ENCODE measurements around the gene PHOSPHO1.
"Not testable (repeated sequence)": the region's sequence is repeated elsewhere in the genome, so short reads cannot be mapped to it uniquely, and the experiment has no call there.

Gene PHOSPHO1

DNA sequence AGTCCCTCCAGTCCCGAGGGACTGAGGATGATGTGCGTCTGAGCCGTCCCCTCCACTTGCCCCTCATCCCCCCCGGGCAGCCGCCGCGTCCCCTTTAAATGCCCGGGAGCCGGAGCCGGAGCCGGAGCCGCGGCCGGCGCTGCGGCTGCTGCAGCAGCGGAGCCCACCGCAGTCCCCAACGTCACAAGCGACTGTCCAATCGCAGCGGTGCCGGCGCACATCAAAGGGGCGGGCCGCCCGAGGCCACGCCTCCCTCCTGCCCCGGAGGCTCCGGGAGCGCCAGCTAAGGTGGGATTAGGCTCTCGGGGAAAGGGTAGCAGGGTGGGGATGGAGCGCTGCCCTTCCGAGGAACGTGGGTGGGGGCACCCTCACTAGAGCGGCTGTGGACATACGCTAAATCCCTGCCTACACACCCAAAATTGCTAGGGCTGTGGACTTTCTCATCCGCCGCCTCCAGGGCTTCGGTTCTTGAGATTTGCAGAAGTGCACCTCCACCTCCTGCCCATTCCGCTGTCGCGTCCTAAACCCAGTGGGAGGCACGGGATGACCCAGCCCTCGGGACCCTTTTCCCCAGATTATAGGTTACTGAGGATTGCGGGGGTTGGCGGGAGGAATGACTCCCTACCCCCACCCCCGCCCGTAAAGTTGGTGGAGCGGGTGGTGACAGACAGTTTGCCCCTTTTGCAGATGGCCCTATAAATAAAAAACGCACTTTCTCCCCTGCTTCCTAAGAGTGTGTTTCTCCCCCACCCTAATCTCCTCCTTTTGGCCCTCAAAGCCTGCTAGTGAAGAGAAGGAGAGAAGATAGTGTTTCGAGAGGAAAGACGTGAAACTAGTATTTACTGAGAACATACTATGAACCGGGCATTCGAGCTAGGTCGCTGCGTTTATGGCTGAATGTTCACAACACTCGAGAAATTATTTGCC is at the start of gene PHOSPHO1:
Gene PHOSPHO1, minus strand, starts transcription at position 152 of the 927 bp plus-strand sequence. CDS start 4,096 bp downstream, outside the sequence.
- peak; percentile 84 for DNase-seq (ENCODE audit: low spot score)

- DNase-seq (ENCODE audit: low spot score), result no peak
Observed at GRCh38 chr17:49280061-49280460, 49.5 kb upstream of the PHOSPHO1 start.

- DNase-seq (ENCODE audit: low spot score), result not testable (repeated sequence)
Observed at GRCh38 chr17:49279263-49280015, 48.9 kb upstream of the PHOSPHO1 start.

DNA sequence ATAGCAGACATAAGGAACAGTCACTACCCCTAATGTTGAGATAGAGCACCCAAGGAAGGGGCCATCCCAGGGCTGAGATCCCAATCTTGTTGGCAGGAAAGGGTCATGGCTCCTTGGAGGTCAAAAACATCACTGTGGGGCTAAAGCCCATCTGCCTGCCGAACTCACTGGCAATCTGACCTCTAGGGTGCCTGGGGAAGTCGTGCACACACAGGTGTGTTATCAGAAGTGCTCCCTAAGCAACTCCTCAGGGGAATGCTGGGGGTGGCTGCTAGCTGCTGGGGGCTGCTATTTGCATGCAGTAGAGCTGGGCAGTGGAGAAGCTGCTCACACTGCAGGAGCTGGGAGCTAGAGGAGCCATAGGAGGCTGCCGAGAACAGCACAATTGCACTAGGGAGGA is 47.5 kb upstream of the PHOSPHO1 start:
- DNase-seq (ENCODE audit: low spot score), result no peak

DNA sequence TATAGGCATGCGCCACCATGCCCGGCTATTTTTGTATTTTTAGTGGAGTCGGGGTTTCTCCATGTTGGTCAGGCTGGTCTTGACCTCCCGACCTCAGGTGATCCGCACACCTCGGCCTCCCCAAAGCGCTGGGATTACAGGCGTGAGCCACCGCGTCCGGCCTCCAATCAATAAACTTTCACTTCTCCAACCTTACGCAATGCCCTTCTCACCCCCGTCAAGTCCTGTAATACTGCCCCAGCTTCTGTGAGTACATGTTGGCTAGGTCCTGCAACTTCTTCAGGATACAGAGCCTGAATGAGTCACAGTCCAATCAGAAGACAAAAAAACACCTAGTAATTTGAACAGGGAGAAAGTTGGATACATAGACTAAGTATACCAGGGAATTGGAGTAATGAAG is 47.1 kb upstream of the PHOSPHO1 start:
- no peak for DNase-seq (ENCODE audit: low spot score)

DNA sequence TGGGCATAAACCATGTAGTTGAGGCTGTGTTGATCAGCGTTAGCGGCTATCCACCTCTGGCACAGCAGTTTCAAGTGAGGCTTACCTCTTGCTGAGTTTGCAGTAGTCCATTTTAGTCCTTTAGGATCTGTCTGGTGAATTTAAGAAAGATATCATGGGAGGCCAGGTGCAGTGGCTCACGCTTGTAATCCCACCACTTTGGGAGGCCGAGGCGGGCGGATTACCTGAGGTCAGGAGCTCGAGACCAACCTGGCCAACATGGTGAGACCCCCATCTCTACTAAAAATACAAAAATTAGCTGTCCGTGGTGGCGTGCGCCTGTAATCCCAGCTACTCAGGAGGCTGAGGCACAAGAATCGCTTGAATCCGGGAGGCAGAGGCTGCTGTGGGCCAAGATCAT is 45.4 kb upstream of the PHOSPHO1 start:
- DNase-seq (ENCODE audit: low spot score), result not testable (repeated sequence)

DNA sequence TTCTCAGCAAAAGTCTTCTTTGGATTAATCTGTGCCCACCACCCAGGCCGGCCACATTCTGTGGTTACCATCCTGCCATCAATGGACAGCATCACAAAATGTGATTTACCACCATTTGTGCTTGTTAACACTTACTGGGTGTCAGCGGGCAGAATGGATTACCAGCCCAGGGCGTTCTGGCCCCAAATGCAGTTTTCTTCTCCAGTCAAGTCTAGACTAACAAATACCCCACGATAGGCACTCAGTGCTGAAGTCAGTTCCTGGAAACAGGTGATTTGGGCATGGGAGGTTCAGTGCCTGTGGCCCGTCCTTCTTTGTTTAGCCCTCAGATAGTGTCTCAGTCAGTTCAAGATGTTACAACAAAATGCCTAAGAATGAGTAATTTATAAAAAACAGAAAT is 38.8 kb upstream of the PHOSPHO1 start:
- DNase-seq (ENCODE audit: low spot score), result no peak

GRCh38 chr17:49267912-49268311 is 37.3 kb upstream of the PHOSPHO1 start:
- DNase-seq (ENCODE audit: low spot score), result no peak

GRCh38 chr17:49266233-49266632 is 35.6 kb upstream of the PHOSPHO1 start:
- DNase-seq (ENCODE audit: low spot score), result no peak

DNA sequence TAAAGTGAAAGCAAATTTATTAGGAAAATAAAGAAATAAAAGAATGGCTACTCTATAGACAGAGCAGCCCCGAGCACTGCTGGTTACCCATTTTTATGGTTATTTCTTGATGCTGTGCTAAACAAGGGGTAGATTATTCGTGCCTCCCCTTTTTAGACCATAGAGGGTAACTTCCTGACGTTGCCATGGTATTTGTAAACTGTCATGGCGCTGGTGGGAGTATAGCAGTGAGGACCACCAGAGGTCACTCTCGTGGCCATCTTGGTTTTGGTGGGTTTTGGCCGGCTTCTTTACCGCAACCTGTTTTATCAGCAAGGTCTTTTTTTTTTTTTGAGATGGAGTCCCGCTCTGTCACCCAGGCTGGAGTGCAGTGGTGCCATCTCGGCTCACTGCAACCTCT is 31.0 kb upstream of the PHOSPHO1 start:
- not testable (repeated sequence) for DNase-seq (ENCODE audit: low spot score)

GRCh38 chr17:49260817-49261291 is 30.3 kb upstream of the PHOSPHO1 start:
- peak; percentile 55 for DNase-seq (ENCODE audit: low spot score)

GRCh38 chr17:49260011-49260816 is 29.6 kb upstream of the PHOSPHO1 start:
- DNase-seq (ENCODE audit: low spot score), result peak; percentile 74

DNA sequence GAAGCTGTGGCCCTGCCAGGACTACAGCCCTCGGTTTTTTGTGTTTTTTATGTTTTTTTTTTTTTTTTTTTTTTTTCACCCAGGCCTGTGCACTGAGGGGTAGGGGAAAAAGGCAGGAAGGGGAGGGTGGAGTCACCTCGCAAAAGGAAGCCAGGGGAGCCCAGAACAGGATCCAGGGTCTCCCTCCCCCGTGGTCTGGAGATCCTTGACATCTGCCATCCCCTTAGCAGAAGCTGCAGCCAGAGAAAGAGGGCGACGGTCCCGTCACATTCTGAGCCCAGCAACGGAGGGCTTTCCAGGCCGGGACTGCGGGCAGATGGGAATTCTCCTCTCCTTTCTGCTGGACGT is 29.1 kb upstream of the PHOSPHO1 start:
- DNase-seq (ENCODE audit: low spot score), result no peak

GRCh38 chr17:49258394-49258793 is 27.8 kb upstream of the PHOSPHO1 start:
- DNase-seq (ENCODE audit: low spot score), result no peak

- DNase-seq (ENCODE audit: low spot score), result no peak
Observed at GRCh38 chr17:49255125-49255524, 24.5 kb upstream of the PHOSPHO1 start.

DNA sequence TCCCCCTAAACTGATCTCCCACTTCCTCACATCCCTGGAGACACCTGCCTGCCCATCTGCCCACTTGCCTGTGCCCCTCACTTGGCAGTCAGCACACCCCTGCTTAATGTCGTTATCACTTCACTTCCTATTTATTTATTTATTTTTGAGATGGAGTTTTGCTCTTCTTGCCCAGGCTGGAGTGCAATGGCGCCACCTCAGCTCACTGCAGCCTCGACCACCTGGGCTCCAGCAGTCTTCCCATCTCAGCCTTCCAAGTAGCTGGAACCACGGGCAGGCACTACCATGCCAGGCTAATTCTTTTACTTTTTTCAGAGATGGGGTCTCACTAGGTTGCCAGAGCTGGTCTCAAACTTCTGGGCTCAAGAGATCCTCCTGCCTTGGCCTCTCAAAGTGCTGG is 23.5 kb upstream of the PHOSPHO1 start:
- DNase-seq (ENCODE audit: low spot score), result no peak

- peak; percentile 47 for DNase-seq (ENCODE audit: low spot score)
Observed at GRCh38 chr17:49252148-49252695, 21.6 kb upstream of the PHOSPHO1 start.

DNA sequence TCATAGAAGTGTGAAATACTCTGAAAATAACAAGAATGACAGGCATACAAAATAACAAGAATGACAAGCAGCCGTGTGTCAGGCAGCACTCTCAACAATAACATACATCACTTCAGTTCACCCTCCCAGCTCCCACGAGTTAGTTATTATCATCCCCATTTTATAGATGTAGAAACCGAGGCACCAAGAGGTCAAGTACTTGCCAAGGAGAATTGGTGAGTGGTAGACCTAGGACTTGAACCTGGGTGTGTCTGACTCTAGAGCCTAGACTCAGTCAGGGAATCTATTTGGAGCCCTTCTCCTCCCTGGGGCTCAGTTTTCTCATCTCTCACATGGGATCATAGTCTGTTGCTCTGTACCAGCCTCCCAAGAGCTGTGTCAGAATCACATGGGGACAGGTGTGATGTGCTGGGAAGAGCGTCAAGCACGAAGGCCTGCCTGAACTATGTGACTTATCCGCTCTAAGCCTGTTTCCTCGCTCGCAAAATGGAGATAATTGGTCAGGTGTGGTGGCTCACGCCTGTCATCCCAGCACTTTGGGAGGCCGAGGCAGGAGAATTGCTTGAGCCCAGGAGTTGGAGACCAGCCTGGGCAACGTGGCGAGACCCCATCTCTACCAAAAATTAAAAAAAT is 19.4 kb upstream of the PHOSPHO1 start:
- no peak for DNase-seq (ENCODE audit: low spot score)

DNA sequence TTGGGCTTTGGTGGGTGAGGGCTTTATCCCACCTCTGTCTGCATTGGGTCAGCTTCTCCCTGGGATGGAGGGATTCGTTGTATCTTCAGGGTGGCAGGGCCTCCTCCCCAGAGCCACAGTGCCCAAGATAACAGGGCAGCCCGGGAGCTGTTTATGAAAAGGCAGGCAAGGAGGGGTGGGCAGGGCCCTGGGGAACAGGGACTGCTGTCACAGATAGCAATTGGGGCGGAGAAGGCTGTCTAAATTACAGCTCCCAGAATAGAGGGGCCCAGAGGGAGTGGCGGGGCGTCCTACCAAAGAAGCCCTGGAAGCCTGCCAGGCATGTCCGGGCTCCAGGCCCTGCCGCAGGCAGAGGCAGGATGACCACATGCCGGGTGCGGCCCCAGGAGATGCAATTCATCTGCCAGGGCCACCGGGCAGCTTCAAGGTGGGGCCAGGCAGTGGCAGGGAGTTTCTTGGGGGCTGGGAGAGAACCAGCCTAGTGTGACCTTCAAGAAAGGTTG is 18.8 kb upstream of the PHOSPHO1 start:
- peak; percentile 73 for DNase-seq (ENCODE audit: low spot score)

- no peak for DNase-seq (ENCODE audit: low spot score)
Observed at GRCh38 chr17:49247944-49248343, 17.4 kb upstream of the PHOSPHO1 start.

GRCh38 chr17:49244839-49245238 is 14.3 kb upstream of the PHOSPHO1 start:
- no peak for DNase-seq (ENCODE audit: low spot score)
